HG03442 (cell line): ENCODE data around the gene PRELID2.
"Not testable (repeated sequence)": the region's sequence is repeated elsewhere in the genome, so short reads cannot be mapped to it uniquely, and the experiment has no call there.

ENCODE experiments used
- ATAC-seq: cut with Tn5 transposase; IDR thresholded peaks from one replicate; pipeline ENCODE4 v1.9.1; 2021; ENCODE audit warnings: mild to moderate bottlenecking, moderate library complexity; ENCODE audit not compliant: unreplicated experiment

PRELID2 gene

DNA sequence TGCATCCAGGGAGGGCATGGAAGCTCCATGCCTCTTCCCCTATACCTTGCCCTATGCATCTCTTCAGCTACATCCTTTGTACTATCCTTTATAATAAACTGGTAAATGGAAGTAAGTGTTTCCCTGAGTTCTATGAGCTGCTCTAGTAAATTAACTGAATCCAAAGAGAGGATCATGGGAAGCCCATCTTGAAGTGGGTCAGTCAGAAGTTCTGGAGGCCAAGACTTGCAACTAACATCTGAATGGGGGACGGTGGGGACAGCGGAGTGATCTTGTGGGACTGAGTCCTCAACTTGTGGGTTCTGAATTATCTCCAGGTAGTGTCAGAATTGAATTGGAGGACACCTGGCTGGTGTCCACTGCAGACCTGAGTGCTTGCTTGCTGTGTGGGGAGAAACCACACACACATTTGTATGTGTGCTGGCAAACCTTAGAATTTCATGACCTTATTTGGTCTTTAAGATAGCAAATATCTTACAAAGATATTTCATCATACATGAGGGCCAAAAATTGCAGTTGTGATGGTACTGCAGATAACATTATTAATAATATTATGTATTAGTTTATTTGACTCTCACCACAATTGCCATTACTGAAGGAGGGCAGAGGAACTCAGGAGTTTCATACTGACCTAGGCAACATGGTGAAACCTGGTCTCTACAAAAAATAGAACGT, 5.5 kb upstream of the PRELID2 start:
- no peak for ATAC-seq

DNA sequence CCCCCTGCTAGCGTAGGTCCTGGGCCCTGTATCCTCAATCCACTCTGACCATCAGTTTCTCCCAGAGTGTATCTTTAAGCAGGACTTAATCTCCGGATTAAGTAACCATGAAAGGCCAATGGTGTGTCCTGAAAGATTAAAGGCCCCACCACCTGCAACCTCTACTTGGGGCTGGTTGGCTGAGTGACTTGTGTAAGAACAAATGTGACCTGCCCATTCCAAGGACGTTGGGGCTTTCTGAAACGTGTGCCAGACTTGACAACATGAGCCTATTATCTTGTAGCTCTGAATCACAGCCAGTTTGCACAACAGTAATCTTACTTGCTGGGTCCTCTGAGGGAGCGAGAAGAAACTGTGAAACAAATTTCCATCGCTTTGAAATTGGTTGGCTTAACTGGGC, 3.1 kb upstream of the PRELID2 start:
- no peak for ATAC-seq

DNA sequence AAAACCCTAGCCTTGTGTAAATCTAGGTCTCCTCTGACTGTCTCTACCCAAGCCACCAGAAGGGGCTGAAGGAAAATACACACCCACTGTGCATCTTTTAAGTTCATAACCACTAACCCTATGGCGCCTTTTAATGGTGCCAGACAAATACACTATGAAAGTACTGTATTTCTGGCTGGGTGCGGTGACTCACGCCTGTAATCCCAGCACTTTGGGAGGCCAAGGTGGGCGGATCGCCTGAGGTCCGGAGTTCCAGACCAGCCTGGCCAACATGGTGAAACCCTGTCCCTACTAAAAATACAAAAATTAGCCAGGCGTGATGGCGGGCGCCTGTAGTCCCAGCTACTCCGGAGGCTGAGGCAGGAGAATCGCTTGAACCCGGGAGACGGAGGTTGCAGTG, 1.1 kb upstream of the PRELID2 start:
- not testable (repeated sequence) for ATAC-seq

DNA sequence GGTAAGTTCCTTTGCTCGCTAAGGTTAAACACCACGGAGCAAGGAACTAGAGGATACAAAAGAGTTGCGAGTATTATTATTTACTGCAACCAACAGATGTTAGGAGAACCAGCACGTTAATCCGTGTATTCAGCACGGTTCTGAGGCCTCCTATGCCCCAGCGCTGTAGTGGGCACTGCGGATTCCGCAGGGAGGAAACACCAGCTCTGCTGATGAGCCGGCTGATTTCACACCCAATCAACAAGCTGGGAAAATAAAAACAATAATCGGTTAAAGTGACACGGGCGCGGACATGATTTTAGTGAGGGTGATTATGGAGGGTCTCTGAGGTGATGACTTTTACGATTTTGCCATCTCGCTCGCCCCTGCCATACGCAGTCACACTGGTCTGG, 702 bp upstream of the PRELID2 start:
- ATAC-seq = no peak

DNA sequence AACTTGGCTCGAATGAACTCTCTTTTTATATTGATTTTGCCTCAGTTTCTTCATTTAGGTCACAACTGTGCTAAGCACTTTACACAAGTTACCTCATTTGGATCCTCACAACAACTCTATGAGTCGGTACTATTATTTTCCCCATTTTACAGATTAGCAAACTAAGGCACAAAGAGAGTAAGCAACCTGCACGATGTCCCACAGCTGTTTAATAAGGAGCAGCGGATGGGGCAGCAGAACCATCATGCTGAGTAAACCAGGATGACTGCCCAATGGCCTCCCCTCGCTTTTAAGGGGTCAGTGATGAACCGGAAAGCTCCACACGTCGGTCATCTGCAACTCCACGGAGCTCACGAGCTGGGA, 607 bp downstream of the PRELID2 start:
- no peak for ATAC-seq

DNA sequence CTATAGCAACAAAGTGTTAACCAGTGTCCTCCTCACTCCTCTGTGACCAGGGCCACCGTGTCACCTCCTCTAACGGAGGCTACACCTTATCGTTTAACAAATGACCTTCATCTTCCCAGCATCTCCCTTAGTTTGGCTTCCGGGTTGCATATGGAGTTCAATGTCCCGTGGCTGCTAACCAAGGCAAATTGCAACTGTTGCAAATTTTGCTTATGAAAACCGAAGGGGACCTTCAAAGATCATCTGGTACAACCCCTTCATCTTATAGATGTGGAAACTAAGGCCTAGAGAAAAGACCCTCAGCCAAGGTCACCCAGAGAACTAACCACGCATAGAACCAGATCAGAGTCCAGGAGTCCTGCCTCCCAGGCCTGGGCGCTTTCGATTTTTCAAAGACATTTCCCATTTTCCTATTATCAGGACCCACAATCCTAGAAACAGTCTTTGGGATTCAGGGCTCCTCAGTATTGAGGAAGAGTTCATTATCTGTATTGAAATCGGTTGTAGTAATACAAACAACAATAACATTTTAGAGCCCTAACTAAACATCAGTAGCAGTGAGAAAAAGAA, 1.4 kb downstream of the PRELID2 start:
- ATAC-seq = no peak

DNA sequence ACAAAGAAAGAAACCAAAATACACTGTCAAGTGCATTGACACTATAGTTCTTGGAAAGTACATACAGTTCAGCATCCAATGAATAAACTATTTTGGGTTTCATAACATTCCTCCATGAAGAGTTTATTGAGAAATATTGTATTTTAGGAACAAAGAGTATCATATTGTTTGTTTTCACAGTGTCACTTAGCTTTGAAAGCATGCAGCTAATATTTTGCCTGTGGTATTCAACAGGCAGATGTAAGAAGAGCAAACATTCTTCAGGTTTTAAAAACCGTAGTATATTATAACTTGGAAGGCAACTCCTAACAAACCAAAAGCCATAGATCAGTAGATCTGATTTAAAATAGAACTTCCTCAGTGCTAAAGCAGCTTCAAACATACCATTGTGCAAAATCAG, 4.5 kb downstream of the PRELID2 start:
- ATAC-seq = no peak

DNA sequence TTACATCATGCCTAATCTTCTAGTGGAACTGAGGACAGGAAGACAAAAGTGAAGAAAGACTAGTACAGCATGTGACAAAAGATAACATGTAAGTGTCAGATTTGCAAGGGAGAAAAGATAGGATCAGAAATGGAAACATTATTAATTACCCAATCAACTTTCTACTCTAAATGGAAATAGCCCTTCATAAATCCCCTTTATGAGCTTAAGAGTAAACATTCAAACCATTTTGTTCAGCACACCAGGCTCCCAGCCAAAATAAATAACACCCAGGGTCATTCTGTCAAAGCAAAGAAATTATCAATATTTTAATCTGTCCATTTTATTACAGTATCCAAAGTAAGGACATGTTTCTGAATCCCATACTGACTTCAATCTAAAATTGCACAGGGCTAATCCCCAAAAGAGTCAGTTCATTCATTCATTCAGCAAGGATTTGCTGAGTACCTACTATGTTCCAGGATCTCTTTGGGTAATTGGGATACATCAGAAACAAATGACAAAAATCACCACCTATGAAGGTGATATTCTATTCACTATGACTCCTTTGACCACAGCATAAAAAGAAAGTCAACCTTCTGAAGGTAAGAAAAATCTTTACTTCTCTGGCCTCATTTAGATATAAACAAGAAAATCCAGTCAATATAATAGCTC, 5.3 kb downstream of the PRELID2 start:
- ATAC-seq = no peak

DNA sequence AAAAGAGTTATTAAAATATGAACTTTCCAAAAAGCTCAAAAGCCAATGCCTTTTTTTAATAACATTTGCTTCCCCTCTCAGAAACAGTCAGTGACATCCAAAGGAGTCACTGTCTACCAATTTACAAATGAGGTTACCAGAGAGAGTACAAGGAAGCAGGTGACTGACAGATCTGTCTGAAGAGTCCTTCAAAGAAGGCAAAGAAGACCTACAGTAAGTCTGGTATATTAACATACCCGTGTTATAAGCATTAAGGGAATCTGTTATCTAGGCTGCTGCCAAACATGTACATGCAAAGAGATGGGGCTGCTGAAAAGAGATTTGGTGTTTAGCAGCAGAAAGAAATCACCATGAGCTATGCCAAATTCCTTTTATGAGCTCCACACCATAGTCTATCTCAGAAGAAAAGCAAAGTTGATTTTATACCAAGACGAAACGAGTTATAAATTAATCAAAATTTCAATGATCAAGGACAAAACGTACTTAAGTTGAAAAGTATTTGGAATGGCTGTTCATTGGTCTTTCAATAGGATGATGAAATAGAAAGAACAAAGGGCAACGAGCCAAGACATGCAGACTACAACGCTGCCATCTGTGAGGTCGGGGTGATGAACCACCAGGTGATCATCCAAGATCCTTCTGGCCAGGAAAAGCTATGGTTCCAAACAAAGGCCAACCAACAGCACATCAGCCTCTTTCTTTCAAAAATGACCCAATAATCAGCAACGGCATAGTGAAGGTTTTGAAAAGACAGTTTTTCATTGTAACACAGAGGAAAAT, 8.1 kb downstream of the PRELID2 start:
- no peak for ATAC-seq

DNA sequence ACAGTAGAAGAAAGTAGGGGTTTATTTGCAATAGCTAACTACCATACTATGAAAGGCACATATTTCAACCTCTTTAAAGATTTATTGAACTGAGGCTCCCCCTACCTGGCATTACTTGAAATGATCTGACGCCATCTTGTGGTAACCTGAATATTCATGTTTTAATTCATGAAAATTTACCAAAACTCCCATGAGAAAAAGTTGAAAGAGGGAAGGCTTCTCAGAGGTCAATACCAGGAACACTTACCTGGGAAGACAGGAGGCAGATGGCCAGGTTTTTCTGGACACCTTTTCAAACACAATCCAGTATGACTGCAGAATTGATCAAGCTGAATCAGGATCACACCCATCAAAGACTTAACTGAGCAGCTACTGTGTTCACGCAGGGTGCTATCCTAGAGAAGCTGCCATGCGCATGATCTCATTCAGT, 9.4 kb downstream of the PRELID2 start:
- ATAC-seq = no peak

DNA sequence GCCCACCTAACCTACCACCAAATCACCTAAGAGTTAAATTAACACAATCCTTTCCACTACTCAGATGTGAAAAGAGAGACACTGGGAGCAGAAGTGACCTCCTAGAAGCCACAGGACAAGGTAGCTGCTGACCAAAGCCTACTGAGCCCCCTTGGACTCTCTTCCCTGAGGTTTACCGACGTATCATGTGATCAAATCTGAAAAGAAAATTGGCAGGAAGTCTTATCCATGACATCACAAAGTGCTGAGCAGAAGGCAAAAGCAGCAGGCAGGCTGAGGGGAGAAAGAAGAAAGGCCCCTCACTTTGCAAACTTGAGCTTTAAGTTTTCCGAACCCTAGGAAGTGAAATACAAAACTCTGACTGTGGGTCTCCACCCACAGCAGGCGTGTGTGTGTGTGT, 11.1 kb downstream of the PRELID2 start:
- ATAC-seq = no peak

DNA sequence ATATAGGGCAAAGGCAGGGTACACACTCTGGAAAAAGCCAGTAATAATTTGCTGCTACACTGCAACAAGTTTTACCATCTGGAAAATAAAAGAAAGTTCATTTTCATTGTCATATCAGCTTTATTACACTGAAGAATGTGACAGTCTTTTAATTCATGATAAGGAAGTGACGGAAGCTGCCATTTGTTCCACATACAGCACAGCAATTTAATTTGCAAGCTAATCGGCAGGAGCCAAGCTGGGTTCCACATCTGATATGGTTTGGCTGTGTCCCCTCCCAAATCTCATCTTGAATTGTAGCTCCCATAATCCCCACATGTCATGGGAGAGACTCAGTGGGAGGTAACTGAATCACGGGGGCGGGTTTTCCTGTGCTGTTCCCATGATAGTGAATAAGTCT, 16.5 kb downstream of the PRELID2 start:
- ATAC-seq = no peak

DNA sequence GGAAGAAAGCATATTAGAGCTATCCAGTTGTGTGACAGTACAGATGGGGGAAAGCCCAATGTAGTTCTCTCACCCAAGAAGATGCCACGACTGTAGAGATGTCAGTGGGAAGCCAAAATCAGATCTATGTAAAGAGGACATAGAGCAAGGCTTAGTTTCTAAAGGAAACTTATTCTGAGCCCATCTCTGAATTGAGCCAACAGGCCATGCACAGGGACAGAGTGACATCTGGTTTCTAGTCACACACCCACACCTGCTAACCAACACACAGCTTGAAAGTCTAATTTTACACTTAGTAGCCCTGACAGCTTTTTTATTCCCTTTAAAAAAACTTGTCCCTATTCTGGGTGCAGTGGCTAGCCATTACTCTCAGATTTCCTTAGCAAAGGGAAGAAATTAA, 22.3 kb downstream of the PRELID2 start:
- ATAC-seq = no peak

DNA sequence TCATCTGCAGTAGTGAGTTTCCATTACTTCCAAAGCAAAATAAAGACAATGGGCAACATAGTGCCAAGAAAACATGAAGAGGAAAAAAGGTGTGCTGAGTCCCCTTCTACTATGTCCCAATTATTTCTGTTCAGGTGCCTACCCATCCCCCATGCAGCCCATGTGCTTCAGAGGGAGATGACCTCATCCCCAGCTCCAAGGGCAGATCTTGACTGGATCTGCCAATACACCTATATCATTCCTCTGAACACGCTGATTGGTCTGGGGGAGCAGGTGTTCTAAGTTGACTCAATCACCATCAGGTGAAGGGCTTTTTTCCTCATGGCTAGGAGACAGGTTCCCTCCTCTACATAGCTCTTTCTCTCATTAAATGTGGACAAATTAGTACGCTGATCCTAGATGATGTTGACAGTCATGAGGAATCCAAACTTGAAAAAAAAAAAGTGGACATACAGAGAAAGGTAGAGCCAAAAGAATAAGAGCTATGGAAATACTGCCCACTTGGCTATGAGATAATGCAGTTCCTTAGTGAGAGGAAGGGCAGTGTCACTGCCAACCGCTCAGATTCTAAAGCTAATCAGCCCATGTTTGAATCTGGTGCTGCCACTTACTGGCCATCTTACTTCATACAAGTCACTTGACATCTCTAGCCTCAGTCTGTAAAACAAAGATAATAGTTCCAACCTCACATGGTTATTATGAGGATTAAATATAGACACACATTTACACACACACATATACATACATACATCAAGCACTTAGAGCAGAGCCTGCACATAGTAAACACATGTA, 23.1 kb downstream of the PRELID2 start:
- ATAC-seq = no peak

DNA sequence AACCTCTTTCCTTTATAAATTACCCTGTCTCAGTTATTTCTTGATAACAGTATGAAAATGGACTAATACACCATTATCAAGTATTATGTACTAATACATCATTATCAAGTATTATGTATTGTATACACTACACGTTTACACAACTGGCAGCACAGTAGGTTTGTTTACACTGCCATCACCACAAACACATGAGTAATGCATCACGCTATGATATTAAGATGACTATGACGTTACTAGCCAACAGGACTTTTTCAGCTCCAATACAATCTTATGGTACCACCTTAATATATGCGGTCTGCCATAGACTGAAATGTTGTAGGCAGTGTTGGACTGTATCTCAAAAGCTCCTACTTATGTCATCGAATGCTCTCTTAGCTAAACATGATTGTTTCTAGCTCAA, 28.2 kb downstream of the PRELID2 start:
- no peak for ATAC-seq

DNA sequence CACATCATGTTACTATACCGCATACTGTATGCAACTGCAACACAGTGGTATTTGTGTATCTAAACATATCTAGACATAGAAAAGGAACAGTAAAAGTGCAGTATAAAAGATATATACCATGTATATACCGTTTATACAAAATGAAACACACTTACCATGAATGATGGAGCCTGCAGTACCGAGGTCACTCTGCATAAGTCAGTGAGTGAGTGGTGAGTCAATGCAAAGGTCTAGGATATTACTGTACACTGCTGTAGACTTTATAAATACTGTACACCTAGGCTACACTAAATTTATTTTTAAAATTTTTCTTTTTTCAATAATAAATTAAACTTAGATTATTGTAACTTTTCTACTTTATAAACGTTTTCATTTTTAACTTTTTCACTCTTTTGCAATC, 29.3 kb downstream of the PRELID2 start:
- ATAC-seq = no peak

DNA sequence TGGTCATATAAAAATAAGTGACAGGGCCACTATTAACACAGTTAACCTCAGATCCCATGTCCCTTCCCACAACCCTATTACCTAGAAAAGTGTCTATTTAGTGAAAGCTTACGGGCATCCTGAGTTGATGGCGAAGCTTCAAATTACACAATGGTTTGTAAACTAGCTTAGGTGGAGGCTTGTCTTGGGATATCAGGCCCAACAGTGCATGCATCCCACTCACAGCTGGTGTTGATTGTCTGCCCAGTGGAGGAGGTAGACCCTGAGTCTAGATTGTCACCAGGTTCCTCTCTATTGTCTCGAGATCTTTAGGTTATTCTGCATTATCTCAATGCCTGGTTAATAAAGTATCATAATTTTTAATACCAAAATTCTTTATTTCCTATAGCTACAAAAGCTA, 30.4 kb downstream of the PRELID2 start:
- no peak for ATAC-seq

DNA sequence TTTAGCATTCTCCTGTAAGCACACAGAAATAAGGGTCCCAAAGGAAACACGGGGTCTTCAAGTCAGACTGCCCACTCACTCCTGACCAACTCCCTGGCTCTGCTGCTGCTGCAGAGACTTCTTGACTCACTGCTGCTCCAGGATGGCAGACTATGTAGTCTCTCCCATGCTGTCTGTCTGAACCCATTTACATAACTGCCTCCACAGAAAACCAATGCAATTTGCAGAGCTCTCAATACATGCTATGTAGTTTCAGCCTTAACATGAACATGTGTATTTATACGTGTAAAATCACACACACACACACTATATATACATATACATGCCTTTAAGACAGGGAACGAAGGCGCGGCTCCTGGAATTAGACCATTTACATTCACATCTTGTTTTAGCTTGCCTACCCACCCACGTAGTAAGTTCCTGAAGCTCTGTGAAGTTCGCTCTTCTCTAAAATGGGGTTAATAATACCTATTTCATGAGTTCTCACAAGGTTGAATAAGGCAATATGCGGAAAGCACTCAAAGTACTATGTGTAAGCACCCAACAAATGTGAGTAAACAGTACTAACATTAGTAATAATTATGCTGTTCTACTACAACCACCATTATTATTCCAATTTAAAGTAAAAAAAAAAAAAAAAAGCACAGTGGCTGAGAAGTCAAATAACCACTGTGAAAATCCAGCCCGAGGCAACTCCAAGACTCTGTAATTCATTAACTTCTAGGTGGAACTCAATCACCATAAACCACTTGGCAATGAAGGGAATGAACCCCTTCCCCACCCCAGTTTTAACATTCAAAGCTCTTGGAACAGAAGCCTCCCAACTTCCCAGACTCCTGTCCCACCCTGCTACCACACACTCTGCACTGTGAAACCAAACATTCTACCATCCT, 31.8 kb downstream of the PRELID2 start:
- ATAC-seq = no peak

DNA sequence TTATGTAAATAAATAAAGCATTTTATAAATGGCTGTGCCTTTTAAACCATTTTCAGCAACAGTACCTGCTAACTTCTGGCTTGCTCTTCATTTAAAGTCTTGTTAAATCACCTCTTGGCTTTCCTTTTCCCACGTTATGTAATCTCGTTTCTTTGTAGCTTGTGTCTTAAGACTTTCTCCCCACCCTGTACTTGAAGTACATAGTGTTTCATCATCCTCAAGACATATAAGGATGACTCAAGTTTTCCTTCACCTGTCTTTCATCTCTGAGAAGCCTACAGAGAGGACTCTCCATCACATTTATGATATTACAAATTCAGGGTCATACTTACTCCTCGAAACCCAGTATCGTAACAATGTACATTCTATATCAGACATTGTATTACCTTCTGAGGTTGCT, 33.9 kb downstream of the PRELID2 start:
- no peak for ATAC-seq

DNA sequence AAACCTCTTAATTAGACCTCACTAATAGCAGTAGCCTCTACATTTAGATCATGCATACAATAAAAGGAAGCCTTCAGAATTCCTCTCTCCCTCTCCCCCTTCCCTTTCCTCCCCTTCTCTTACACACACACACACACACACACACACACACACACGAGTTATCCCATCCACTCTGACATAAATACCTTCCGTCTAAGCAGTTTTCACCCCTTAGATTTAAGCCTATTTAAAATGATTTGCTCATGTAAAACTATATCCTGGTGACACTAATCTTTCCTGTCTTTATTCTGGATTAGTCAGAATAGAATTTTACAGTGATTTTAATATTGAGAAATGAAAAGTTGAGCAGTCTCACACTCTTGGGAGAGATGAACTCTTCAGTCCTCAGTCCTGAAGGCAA, 35.0 kb downstream of the PRELID2 start:
- no peak for ATAC-seq
